Femur (tissue), 1 donor: ENCODE data around the gene IGSF8.
A peak's percentile ranks its signal among the peaks of the same experiment; 100 is the strongest.
"Not testable (repeated sequence)": the region's sequence is repeated elsewhere in the genome, so short reads cannot be mapped to it uniquely, and the experiment has no call there.

Source experiments
- DNase-seq: peaks from one replicate; pipeline ENCODE4 v3.0.0-alpha.2; 2017

The IGSF8 gene

GRCh38 chr1:160125746-160126145 lies 27.3 kb upstream of the IGSF8 start:
- DNase-seq: no peak

GRCh38 chr1:160124705-160125478 lies 26.5 kb upstream of the IGSF8 start:
- no peak for DNase-seq

DNA sequence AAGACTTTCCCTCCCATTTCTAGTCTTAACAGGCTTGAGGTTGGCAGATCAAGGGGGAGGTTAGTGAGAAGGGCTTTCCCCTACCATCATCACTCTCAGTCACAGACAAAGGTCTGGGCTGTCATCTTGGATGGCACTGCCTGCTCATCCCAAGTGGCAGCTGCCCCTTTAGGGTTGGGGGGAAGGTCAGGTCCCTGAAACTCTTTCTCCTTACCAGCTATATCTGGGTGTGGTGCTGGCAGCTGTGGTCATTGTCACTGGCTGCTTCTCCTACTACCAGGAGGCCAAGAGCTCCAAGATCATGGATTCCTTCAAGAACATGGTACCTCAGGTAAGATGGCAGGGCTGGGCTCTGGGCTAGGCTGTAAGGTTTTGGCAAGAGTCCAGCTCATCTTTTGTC lies 25.3 kb upstream of the IGSF8 start:
- DNase-seq: no peak

DNA sequence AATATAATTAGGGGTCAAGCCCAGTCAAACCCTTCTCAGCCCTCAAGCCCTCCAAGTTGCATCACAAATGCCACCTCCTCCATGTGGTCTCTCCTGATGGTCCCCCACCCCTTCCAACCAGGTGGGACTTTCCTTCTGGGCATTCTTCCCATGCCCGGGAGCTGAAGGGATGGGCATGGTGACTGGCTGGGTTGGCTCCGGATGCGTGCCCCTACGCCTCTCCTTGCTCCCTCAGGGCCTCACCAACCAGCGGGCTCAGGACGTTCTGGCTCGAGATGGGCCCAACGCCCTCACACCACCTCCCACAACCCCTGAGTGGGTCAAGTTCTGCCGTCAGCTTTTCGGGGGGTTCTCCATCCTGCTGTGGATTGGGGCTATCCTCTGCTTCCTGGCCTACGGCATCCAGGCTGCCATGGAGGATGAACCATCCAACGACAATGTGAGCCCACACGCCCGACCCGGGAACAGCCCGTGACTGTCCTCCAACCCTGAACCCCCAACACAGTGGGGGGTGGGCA lies 24.6 kb upstream of the IGSF8 start:
- DNase-seq: no peak

- no peak for DNase-seq
Measured at GRCh38 chr1:160121388-160121787, 23.0 kb upstream of the IGSF8 start.

- DNase-seq: no peak
Measured at GRCh38 chr1:160120797-160121196, 22.4 kb upstream of the IGSF8 start.

- DNase-seq: no peak
Measured at GRCh38 chr1:160118928-160119327, 20.5 kb upstream of the IGSF8 start.

DNA sequence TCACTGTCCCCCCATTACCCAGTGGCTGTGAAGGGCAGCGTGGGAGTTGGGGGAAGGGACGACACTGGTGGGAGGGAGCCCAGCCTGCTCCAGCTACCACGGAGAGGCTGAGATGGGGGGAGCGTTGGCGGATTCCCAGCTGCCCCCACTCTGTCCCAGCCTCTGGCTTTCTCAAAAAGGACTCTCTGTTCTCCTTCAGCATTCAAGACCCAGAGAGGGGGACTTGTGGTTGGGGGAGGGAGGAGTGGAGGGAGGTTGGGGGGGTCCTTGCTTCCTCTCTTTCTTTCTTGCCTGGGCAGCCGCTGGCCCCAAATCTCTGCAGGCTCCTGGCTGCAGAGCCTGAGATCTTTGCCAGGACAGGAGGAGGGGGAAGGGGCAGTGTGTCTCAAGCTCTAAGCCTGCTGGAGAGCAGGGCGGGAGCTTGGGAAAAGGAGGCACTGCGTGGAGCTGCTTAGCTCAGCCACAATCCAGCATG lies 19.3 kb upstream of the IGSF8 start:
- DNase-seq: peak; percentile 86

- DNase-seq: no peak
Measured at GRCh38 chr1:160117300-160117699, 18.9 kb upstream of the IGSF8 start.

- no peak for DNase-seq
Measured at GRCh38 chr1:160116283-160117147, 18.1 kb upstream of the IGSF8 start.

DNA sequence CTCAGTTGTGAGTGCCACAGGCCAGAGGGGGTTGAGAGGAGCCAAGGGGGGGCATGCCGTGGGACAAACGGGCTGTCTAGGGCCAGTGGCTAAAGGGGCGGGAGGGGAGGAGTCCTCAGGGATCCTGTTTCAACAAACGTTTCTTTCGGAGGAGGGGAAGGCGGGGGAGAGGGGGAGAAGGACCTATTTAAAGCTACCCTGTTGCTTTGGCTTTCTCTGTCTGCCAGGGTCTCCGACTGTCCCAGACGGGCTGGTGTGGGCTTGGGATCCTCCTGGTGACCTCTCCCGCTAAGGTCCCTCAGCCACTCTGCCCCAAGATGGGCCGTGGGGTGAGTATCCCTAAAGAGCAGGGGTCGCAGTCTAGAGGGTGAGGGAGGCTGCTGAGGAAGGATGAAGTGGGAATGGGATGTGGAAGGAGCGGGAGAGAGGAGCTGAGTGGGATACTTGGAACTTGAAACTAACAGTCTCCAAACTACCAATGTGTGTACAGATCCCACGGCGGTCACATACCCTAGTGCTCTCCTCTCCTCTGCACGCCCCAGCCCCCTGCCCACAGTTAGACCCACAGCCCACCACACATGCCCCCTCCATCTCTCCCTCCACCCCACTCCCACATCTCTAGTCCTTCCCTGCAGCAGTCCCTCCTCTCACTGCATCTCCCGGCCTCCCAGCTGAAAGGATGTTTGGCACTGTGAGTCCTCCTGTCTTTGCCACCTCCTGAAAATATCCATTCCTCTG lies 17.3 kb upstream of the IGSF8 start, which contains the start of gene ATP1A2:
ATP1A2 (plus strand) TSS at position 215 of the 738 bp plus-strand sequence; CDS start at position 318, 103 bp downstream.
- peak; percentile 65 for DNase-seq

DNA sequence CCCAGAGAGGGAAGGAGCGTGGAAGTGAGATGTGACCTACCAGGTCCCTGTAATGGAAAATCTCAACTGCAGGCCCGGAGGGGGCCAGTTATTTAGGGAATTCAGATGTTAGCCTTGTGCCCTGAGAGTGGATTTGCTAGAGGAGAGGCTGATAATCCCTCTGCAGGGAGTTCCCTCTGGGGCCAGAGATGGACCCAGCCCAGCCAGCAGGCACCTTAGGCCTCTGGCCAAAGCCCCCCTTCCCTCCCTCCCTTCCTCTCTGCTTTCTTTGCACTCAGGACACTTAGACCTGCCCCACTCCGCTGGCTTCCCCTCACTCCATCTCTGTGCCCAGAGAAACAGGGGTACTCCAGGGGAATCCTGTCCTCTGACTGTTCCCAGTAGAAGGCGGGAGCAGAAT lies 15.7 kb upstream of the IGSF8 start:
- no peak for DNase-seq

- DNase-seq: no peak
Measured at GRCh38 chr1:160113407-160113806, 15.0 kb upstream of the IGSF8 start.

DNA sequence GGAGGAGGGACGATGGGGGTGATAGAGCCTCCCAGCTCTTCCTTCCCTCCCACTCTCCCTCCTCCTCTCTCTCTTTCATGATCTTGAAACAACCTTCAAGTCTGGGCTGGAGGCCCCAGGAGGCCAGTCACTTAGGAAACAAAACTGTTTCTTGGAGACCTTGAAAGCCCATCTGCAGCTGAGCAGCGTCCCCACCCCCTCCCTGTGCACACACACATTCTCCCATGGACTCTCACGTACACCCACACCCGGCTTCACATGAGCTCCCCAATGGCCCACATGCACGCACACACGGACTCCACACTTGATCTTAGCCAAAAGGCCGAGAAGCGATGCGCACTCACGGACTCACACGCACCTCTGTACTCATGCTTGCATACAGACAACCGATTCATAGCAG lies 13.9 kb upstream of the IGSF8 start:
- peak; percentile 73 for DNase-seq

- not testable (repeated sequence) for DNase-seq
Measured at GRCh38 chr1:160111462-160111861, 13.0 kb upstream of the IGSF8 start.

- no peak for DNase-seq
Measured at GRCh38 chr1:160109686-160110085, 11.3 kb upstream of the IGSF8 start.

DNA sequence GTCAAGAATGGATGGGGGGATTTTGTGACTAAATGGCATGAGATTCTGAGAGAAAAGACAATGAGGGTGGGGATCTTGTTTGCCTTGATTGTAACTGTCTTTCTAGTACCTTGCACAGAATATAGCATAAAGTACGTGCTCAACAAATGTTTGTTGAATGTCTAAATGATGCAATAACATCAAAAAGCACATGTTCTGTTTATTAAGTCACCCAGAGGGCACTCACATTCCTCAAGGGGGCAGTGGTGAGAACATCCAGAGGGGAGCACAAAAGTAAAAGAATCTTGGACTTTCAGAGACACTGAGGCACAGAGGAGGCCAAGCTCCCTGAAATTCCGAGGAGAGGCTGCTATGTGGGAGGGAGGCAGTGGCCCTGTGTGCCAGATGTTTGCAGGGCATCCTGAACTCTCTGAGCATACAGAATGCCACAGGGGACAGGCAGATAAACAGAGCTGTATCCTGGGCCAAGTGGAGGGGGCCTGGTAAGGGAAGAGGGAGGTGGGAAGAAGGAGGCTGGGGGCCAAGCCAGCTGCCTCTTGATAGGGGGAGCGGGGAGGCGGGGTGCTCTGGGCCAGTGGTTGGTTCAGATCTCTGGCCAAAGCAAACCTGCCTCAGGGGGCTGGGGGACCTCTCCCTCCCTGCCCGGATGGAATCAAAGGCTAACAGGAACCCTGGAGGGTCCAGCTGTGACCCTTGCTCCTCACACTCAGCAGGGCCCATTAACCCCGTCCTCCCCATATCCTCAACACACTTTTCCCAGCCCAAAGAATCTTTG lies 10.7 kb upstream of the IGSF8 start:
- peak; percentile 66 for DNase-seq

DNA sequence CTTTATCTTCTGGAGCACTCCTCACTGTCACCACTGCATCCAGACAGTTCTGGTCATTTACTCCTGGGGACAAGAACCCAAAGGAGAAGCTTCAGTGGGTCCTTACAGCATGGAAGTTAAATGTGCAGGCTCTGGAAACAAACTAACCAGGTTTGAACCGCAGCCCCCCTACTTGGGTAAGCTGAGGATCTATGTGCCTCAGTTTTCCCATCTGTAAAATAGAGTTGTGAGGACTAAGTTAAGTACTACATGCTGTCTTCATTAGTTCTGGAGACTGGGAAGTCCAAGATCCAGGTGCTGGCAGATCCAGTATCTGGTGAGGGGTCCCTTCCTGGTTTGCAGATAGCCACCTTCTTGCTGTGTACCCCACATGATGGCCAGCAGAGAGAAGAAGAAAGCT lies 9.1 kb upstream of the IGSF8 start:
- DNase-seq: no peak

GRCh38 chr1:160105155-160105554 lies 6.7 kb upstream of the IGSF8 start:
- DNase-seq: no peak

GRCh38 chr1:160104486-160104885 lies 6.1 kb upstream of the IGSF8 start:
- no peak for DNase-seq

- DNase-seq: no peak
Measured at GRCh38 chr1:160103658-160104408, 5.4 kb upstream of the IGSF8 start.
